Rectal smooth muscle tissue (tissue), 1 donor: ENCODE results near the gene SRSF7.
"Not testable (repeated sequence)": the region's sequence is repeated elsewhere in the genome, so short reads cannot be mapped to it uniquely, and the experiment has no call there.

ENCODE experiments used
- H3K27ac ChIP-seq: one replicate; pipeline ENCODE4 v1.7.0; 2013; ENCODE audit warnings: low read depth, low read length, inconsistent platforms
- H3K27me3 ChIP-seq: one replicate; pipeline ENCODE4 v1.7.0; 2013; ENCODE audit warnings: low read length; ENCODE audit not compliant: control insufficient read depth, insufficient read depth
- H3K36me3 ChIP-seq: one replicate; pipeline ENCODE4 v1.7.0; 2013; ENCODE audit warnings: low read length; ENCODE audit not compliant: control insufficient read depth, insufficient read depth
- H3K4me1 ChIP-seq: one replicate; pipeline ENCODE4 v1.7.0; 2013; ENCODE audit warnings: low read length; ENCODE audit not compliant: control insufficient read depth, insufficient read depth
- H3K4me3 ChIP-seq: one replicate; pipeline ENCODE4 v1.7.0; 2013; ENCODE audit warnings: low read length
- H3K9ac ChIP-seq: one replicate; pipeline ENCODE4 v1.7.0; 2013; ENCODE audit warnings: low read length

The SRSF7 gene

GRCh38 chr2:38737925-38738324, 13.2 kb downstream of the SRSF7 start:
- H3K9ac ChIP-seq = no peak overlapping the region
- H3K27ac ChIP-seq = peak overlapping the region; percentile 93
- peaks cover 11% of the 10 kb centered on the region for H3K4me1 ChIP-seq

GRCh38 chr2:38737000-38737698, 14.0 kb downstream of the SRSF7 start:
- H3K27me3 ChIP-seq, H3K36me3 ChIP-seq, H3K9ac ChIP-seq, H3K4me3 ChIP-seq: not testable (repeated sequence)
- Histone ChIP-seq H3K27ac (peak overlapping the region; percentile 93), H3K4me1 (peaks cover 11% of the 10 kb centered on the region)

More at GRCh38 chr2:38737925-38738324, 13.2 kb downstream of the SRSF7 start:
- Histone ChIP-seq H3K4me3 (no peak overlapping the region), H3K36me3 (peaks cover 9% of the 10 kb centered on the region), H3K27me3 (no peaks in the 10 kb centered on the region)

- Histone ChIP-seq H3K4me1 (peaks cover 11% of the 10 kb centered on the region), H3K9ac (no peak overlapping the region), H3K4me3 (no peak overlapping the region), H3K36me3 (peaks cover 9% of the 10 kb centered on the region), H3K27me3 (no peaks in the 10 kb centered on the region), H3K27ac (no peak overlapping the region)
These were observed 15.2 kb downstream of the SRSF7 start for GRCh38 chr2:38735999-38736320.

GRCh38 chr2:38734299-38735058, 16.7 kb downstream of the SRSF7 start:
- H3K36me3 ChIP-seq = peaks cover 14% of the 10 kb centered on the region
- no peak overlapping the region for H3K27ac ChIP-seq
- peaks cover 11% of the 10 kb centered on the region for H3K4me1 ChIP-seq
- no peaks in the 10 kb centered on the region for H3K27me3 ChIP-seq
- no peak overlapping the region for H3K4me3 ChIP-seq
- no peak overlapping the region for H3K9ac ChIP-seq

- Histone ChIP-seq H3K4me1 (peaks cover 11% of the 10 kb centered on the region), H3K36me3 (peaks cover 16% of the 10 kb centered on the region), H3K27ac (no peak overlapping the region), H3K4me3 (no peak overlapping the region), H3K27me3 (no peaks in the 10 kb centered on the region), H3K9ac (no peak overlapping the region)
These were observed 17.7 kb downstream of the SRSF7 start for GRCh38 chr2:38733300-38733971.

GRCh38 chr2:38731684-38732221, 19.4 kb downstream of the SRSF7 start:
- no peak overlapping the region for H3K4me3 ChIP-seq
- peaks cover 2% of the 10 kb centered on the region for H3K4me1 ChIP-seq
- no peaks in the 10 kb centered on the region for H3K27me3 ChIP-seq
- no peak overlapping the region for H3K9ac ChIP-seq
- H3K36me3 ChIP-seq = peaks cover 13% of the 10 kb centered on the region
- H3K27ac ChIP-seq = no peak overlapping the region

- no peak overlapping the region for H3K27ac ChIP-seq
- H3K36me3 ChIP-seq = peaks cover 13% of the 10 kb centered on the region
- H3K27me3 ChIP-seq = no peaks in the 10 kb centered on the region
- no peak overlapping the region for H3K9ac ChIP-seq
- no peaks in the 10 kb centered on the region for H3K4me1 ChIP-seq
- H3K4me3 ChIP-seq = no peak overlapping the region
These were observed 20.1 kb downstream of the SRSF7 start for GRCh38 chr2:38731090-38731489.

GRCh38 chr2:38728694-38729093, 22.5 kb downstream of the SRSF7 start:
- H3K27me3 ChIP-seq = no peaks in the 10 kb centered on the region
- H3K27ac ChIP-seq = no peak overlapping the region
- no peak overlapping the region for H3K9ac ChIP-seq
- no peaks in the 10 kb centered on the region for H3K4me1 ChIP-seq
- H3K36me3 ChIP-seq = peaks cover 12% of the 10 kb centered on the region
- H3K4me3 ChIP-seq = no peak overlapping the region

- H3K27me3 ChIP-seq = no peaks in the 10 kb centered on the region
- H3K4me3 ChIP-seq = no peak overlapping the region
- H3K9ac ChIP-seq = no peak overlapping the region
- H3K36me3 ChIP-seq = peaks cover 7% of the 10 kb centered on the region
- no peaks in the 10 kb centered on the region for H3K4me1 ChIP-seq
- H3K27ac ChIP-seq = no peak overlapping the region
These were observed 23.5 kb downstream of the SRSF7 start for GRCh38 chr2:38727661-38728060.

GRCh38 chr2:38723173-38723572, 28.0 kb downstream of the SRSF7 start:
- no peaks in the 10 kb centered on the region for H3K27me3 ChIP-seq
- H3K4me3 ChIP-seq = no peak overlapping the region
- H3K9ac ChIP-seq = no peak overlapping the region
- no peak overlapping the region for H3K27ac ChIP-seq
- H3K4me1 ChIP-seq = peaks cover 6% of the 10 kb centered on the region
- no peaks in the 10 kb centered on the region for H3K36me3 ChIP-seq

GRCh38 chr2:38722271-38723061, 28.7 kb downstream of the SRSF7 start:
- Histone ChIP-seq H3K27me3 (no peaks in the 10 kb centered on the region), H3K4me1 (peaks cover 6% of the 10 kb centered on the region), H3K27ac (no peak overlapping the region), H3K9ac (no peak overlapping the region), H3K36me3 (no peaks in the 10 kb centered on the region), H3K4me3 (no peak overlapping the region)
